GM21717 (cell line): ENCODE data around the gene SLC6A13.
"Not testable (repeated sequence)": the region's sequence is repeated elsewhere in the genome, so short reads cannot be mapped to it uniquely, and the experiment has no call there.

Source experiments
- ATAC-seq: cut with Tn5 transposase; IDR thresholded peaks from one replicate; pipeline ENCODE4 v1.9.1; 2021; ENCODE audit warnings: mild to moderate bottlenecking, moderate library complexity; ENCODE audit not compliant: unreplicated experiment

The SLC6A13 gene

DNA sequence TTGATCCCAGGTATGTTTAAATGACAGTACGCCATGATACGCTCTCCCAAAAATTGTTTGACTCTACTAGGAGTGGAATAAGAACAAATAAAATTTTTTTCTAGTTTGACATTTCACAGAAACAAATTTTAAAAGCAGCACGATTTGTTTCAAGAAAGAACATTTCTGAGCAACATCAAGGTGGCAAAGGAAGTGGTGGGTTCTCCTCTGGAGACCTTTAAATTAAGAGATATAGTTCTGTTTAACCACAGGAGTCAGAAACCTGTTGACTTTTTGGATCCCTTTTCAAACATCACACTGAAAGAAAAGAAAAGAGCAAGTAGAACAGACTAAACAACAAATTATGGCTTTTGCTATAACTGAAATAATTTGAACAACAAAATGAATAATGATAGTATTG, 2.5 kb upstream of the SLC6A13 start:
- ATAC-seq, result no peak

DNA sequence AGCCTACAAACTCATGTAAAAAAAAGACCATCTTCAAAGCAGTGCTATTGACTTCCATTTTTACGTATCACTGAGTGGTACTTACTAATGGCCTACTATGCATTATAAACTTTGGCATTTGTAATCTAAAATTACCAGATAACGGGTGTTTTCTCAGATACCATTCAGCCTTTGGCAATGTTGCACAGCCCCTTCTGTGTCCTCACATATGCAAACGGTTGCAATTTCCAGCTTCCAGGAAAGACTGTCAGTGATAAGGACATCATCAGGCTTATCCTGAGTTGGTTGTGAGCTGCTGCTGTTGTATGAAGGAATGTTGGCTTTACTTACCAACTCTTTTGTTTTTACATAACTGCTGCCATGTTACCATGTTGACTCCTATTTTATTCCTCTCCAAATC, 1.6 kb upstream of the SLC6A13 start:
- ATAC-seq, result no peak

DNA sequence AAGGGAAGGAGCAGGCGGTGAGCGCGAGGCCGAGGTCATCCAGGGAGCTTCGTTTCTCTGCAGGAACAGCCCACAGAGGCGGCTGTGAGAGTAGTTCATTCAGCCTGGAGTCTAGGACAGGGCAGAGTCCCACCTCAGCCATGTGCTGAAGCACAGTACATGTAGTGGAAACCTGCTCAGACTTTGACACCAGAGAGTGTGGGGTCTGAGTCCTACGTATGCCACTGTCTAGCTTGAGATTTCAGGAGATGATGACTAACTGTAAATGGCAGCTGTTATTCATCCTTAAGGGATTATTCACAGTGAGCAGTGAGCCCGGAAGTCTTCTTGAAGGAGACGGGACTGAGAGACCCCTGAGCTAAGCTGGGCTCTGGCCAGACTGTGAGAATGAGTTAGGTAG, 938 bp upstream of the SLC6A13 start:
- no peak for ATAC-seq

DNA sequence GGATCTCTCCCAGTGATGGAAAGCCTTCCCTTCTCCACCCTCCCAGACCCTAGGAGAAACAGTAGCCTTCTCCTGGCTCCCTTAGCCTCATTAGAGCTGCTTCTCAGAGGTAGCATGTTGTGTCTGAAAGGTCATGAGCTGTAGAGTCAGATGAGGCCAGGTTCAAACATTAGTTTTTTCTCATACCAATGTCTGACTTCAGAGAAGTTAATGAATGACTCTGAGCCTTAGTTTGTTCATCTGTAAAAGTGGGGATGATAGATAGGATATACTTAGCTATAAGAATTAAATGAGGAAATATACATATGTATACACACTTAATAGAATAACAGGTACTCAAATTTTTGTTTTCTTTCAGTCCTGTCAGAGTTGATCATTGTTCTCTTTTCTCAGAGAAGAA, 523 bp downstream of the SLC6A13 start:
- ATAC-seq, result no peak

DNA sequence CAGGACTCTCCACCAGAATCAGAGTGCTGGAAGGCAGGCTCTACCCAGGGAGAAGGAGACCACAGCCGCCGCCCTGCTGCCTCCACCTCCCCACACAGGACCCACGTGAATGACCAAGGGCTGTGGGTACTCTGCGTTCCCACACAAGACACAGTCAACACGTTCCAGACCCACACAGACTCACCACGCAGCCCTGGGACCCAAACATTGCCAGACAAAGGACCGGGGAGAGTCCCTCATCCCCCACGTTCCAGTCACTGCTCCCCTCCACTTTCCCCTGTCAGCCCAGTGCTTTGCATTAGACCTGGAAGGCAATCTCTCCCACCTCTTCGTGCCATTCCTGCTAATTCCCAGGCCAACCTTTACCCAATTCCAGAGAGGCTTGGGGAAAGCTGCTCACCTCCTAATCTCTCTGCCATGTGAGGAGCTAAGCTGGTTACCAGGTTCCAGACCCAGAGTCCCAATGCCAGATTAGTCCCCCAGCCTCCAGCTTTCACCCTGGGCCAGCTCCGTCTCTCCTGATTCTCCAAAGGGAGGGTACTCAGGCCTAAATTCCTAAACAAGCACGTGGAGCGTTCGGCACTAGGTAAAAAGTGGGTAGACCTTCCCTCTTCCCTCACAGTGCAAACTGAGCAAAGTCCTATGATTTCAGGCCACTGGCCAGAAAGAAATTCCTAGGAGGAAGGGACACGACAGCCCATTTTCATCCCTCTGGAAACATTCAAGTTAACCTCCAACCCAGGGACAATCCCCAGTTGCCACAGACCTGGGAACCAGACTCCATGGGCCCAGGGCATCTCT, 4.9 kb downstream of the SLC6A13 start:
- no peak for ATAC-seq

DNA sequence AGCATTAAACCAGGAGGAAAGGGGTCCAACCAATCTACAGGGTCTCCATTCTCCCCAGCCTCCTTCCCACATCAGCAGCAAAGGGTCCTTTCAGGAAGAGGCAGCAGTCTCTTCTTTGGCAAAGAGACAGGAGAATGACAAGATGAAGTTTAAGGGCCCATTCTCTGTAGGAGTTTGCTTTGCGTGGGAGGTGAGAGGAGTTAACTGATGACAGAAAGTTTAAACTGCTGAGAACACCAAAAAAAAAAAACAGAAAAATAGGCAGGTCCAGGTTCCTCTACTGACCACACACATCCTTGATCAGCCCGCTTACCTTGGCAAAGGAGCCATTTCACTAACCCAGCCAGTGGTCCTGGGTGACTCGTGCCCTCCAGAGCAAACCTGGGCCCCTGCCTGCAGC, 5.7 kb downstream of the SLC6A13 start:
- no peak for ATAC-seq

DNA sequence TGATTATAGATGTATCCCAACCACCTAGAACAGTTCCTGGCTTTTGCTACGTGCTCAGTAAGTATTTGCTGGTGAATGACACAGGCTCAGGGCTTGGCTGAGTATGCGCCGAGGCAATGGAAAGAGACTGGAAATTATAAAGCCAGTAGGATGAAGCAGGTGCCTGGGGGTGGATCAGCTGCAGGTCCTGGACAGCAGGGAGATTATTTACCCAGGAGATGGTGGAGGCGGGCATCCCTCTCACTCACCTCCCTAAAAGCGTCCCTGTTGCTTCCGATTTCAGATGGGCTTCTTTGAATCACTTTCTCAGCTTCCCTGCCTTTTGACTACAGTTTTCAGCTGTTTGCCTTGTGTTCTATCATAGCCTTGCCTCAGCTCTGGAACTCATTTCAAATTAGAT, 6.4 kb downstream of the SLC6A13 start:
- no peak for ATAC-seq

DNA sequence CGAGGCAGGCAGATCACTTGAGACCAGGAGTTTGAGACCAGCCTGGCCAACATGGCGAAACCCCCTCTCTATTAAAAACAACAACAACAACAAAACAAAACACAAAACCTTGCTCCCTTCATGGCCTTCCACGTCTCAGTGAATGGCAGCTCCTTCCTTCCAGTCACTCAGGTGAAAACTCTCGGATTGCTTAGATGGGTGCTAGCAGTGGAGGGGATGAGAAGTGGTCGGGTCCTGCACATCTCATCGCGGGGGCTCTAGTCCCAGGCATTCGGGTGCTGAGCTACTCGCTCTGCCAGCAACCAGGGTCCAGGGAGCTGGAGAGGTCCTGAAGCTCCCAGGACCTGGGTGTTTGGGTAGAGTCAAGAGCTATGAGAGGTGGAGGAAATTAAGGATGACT, 7.7 kb downstream of the SLC6A13 start:
- no peak for ATAC-seq

DNA sequence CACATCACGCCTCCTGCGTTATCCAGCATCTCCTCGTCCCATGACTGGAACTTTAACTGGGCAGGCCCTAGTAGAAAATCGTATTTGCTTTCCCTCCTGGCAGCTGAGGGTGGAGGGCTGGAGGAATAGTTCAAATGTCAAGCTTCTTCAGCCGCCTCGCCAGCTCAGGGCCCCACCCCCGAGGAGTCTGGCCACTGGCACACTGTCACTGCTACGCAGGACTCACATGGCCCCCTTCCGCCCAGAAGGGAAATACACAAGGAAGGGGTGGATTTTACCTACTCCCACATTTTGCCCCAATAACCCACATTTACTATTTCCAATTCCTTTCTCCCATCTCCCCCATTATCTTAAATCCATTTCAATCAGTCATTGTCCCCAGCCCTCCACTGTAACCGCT, 8.6 kb downstream of the SLC6A13 start:
- no peak for ATAC-seq

DNA sequence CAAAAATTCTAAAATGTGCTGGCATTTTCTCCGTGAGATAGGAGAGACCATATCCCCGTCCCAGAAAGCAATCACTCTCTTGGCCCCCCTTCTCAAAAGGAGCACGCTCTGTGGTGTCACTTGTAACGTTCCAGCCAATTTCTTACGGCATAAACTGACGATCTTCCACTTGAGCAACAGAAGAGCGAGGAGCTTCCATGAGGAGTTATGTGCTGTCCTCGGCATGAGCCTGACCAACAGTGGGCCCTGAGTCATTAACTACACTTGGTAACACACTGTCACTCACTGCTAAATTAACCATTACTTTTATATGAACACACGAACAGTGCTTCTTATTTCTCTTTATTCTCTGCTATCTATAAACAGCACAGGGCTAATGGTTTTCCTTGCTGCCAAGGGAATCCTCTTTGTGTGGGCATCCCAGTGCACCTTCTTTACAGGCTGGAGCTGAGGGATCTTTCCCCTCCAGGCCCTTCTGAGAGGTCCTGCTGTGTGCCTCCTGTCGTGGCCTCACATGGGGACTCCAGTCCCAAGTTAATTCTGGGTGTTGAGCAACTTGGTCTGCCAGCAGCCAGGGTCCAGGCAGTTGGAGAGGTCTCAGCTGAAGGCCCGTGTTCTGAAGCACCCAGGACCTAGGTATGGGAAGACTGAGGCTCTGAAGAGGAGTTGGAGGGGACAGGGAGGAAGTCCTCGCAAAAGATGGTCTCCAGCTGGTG, 9.4 kb downstream of the SLC6A13 start:
- no peak for ATAC-seq

DNA sequence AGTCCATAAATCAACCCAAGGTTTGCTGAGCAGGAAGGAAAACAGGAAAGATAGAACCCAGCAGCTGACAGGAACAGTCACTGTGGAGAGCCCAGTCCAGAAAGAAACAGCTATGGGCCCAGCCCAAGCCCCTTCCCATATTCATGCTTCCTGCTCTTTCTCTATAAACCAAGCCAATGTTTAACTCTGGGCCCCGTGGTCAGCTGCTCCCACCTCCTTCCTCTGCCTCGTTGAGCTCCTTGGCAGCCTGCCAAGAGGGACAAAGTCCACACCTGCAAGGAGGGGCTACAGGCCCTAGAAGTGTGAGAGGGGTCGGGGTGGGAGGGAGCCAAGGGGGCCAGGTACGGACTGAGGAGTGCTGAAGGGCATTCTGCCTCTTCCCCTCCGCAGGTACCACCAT, 10.0 kb downstream of the SLC6A13 start:
- ATAC-seq, result no peak

DNA sequence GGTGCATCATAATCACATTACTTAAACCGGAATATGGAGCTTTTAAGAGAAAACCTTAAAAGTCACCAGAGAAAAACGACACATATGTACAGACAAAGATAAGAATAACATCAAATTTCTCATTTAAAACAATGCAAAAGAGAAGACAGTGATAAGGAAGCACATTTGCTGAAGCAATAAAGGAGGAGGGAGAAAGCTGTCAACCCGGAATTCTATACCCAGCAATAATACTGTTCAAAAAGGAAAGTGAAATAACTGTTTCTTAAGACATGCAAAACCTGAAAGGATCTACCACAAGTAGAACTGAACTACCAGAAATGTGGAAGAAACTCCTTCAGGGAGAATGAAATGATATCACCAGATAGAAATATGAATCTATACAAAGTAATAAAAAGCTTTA, 15.4 kb downstream of the SLC6A13 start:
- ATAC-seq, result no peak

DNA sequence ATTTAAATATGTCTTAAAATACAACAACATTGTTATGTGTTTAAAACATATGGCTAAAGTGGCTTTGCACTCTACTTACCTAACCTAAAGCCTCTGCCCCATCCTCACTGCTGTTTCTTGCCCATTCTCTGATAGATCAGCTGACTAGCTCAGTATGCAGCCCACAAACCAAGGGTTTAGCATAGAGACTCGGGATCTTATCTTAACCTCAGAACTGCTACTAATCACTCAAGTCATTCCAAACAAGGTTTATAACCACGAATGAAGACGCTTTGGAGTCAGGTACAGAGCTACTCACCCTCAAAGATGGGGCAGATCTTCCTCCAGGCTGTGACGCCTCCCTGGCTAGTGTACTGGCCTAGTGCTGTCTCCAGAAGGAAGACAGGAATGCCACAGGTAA, 19.3 kb downstream of the SLC6A13 start:
- no peak for ATAC-seq

DNA sequence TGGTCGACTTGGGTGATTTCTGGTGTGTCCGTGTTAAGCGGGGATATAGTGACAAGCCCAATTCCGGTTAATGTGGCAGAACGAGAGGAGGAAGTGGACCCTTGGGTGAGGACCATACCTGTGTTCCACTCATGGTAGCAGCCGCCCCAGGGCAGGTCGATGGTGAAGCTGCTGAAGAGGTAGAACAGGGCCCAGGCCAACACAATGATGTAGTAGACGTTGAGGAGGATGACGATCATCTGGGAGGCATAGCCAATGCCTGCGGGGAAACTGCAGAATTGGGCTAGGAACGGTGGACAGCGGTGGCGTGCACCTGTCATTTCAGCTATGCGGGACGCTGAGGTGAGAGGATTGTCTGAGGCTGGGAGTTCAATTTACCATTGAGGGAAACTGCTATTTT, 20.1 kb downstream of the SLC6A13 start:
- no peak for ATAC-seq

DNA sequence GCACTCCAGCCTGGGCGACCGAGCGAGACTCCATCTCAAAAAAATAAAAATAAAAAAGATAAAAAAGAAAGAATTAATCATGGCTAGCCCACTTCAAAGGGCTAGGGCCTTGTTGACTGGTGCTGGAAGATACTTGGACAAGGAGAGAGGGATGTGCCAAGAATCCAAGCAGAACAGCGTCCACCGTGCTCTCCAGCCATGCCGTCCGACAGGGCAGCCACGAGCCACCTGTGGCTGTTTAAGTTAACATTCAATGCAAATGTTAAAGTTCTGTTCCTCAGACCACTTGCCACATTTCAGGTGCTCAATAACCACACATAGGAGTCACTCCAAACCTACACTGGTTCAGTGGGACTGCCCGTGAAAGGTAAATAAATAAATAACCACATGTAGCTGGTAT, 21.4 kb downstream of the SLC6A13 start:
- ATAC-seq, result no peak

DNA sequence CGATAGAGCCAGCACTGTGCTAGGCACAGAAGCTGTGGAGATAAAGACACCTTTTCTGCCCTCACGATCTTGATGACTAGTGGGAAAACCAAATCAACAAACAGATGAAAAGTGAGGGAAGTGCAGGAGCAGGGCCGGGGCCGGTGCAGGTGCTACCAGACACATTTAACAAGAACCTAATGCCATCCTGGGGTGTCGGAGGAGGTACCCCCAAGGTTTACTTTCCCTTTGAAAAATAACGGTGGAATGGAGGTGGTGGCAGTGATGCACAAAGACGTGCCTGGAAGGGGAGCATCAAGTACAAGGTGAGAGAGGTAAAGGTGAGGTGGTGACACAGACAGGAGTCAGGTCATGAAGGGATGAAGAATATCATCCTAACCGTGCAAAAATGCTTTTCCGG, 22.1 kb downstream of the SLC6A13 start:
- no peak for ATAC-seq

DNA sequence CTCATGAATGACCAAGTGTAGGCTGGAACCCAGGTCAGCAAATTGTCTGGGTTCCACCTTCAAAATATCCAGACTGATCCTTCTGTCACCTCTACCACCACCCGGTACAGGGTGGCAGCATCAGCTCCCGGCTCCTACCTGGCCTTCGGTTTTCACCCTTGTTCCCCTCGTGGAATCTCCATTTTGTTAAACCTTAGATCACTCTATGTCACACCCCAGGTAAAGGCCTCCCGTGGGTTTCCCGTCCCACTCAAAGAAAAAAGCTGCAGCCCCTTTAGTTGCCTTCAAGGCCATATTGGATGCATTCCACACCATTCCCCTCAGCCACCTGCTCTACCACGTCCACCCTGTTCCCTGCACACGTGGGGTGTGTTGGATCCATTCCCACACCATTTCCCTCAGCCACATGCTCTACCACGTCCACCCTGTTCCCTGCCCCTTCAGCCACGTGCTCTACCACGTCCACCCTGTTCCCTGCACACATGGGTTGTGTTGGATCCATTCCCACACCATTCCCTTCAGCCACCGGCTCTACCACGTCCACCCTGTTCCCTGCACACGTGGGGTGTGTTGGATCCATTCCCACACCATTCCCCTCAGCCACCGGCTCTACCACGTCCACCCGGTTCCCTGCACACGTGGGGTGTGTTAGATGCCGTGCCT, 23.8 kb downstream of the SLC6A13 start:
- ATAC-seq, result no peak

DNA sequence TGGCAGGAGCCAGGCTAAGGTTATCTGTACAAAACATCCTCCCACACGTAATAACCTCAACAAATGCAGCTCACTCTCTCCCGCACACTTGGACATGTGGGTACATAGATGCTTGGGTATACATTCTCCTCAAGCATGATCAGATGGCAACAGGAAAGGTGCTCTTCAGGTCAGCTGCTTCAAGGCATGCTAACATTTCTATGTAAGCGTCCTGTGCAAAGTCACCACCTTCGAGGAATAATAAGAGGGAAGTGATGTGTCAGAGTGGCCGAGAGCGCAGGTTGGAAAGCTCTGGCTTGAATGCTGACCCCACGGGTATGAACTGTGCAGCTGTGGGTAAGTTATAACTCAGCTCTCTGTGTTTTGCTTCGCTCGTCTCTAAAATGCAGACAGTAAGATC, 24.5 kb downstream of the SLC6A13 start:
- ATAC-seq, result no peak

DNA sequence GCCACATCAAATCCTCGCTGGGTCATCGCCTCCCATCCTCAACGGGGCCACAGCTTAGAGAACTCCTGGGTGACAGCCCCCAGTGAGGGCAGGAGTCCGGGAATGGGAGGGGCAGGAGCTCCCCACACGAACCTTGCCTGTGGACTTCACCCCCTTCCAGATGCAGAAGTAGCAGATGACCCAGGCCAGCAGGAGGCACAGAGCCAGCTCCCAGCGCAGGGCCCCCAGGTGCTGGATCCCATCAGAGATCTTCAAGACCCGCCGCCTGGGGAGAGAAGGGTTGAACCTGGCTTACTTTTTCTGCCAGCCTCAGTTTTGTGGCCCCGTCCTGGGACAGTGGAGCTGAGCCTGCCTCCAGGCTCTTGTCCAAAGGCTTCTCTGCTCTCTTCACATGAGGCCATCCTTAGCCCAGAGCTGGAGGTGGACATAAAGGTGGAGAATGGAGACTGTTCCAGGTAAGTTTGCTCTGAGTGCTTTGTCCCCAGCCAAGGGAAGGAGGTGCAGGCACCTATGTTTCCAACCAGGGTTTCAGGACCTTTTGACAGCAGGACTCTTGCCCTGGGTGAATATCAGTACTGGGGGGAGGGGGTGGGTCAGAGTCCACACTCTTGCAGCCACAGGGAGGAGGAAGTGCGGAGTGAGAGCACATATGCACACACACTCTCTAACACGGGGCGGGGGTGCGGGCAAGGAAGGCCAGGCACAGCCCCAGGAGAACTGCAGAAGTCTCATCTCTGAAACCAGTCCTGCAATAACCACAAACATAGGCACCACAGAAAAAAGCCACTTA, 25.4 kb downstream of the SLC6A13 start:
- ATAC-seq, result no peak

DNA sequence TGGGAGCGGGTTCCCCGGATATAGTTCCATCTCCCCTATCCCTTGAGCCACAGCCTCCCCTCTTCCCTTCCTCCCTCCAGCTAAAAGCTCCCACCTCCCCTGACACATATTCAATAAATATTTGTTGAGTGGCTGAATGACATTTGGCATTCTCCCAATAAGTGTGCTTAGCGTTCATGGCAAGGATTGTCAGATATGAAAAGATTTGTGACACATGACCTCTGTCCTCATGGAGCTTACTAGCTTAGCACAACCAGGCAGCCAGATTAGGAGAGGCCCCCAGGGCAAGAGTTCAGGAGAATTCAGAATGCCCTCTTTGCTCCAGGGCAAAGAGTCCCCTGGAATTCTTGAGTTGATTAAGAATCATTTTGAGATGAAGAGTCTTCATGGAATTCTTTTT, 26.2 kb downstream of the SLC6A13 start:
- ATAC-seq, result no peak

DNA sequence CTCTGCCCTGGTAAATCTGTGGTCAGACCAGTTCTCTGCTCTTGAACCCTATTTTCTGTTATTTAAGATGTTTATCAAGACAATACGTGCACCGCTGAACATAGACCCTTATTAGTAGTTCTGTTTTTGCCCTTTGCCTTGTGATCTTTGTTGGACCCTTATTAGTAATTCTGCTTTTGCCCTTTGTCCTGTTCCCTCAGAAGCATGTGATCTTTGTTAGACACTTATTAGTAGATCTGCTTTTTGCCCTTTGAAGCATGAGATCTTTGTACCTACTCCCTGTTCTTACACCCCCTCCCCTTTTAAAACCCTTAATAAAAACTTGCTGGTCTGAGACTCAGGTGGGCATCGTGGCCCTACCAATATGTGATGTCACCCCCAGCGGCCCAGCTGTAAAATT, 26.7 kb downstream of the SLC6A13 start:
- not testable (repeated sequence) for ATAC-seq
